PC-3 (cell line): ENCODE data around the gene ITPR3. TPM values are rescaled to one million over a fixed set of nuclear protein-coding genes. Genes with fewer than 3 reads are reported as not detected.

Source experiments
- ATAC-seq: fragments of 200-7000 bp; cut with Tn5 transposase; 2 replicates; pipeline ENCODE4 v1.9.1; 2020; ENCODE audit warnings: mild to moderate bottlenecking, moderate library complexity
- BruUV-seq: library from RNA; stranded (reverse); fragments of 400-500 nt; replicated peaks from 2 replicates; lab custom pipeline; 2021; lab: Mats Ljungman, UMichigan
- CTCF ChIA-PET: fragments of 300-600 bp; sonication (Branson Sonifier 250); formaldehyde crosslinking; loops from one replicate; lab custom pipeline; 2022; ENCODE audit warnings: antibody characterized with exemption; lab: Charles Lee
- POLR2A ChIA-PET: fragments of 300-600 bp; sonication (Branson Sonifier 250); formaldehyde crosslinking; loops from one replicate; lab custom pipeline; 2022; ENCODE audit warnings: antibody characterized with exemption; ENCODE audit not compliant: unreplicated experiment; lab: Charles Lee
- DNase-seq: peaks from one replicate; pipeline ENCODE4 v3.0.0-alpha.2; 2015
- H2AFZ ChIP-seq: fragments of 300-600 bp; sonication (generic); 2 replicates; pipeline ENCODE4 v1.6.0; 2016; ENCODE audit warnings: antibody characterized with exemption, low read length
- H3F3A ChIP-seq: fragments of 300-600 bp; sonication (generic); one replicate; pipeline ENCODE4 v1.6.0; 2017; ENCODE audit warnings: antibody characterized with exemption, low read length, control low read depth, mild to moderate bottlenecking; ENCODE audit not compliant: unreplicated experiment
- H3K27ac ChIP-seq: fragments of 300-600 bp; sonication (generic); 2 replicates; pipeline ENCODE4 v1.5.1; 2016; ENCODE audit warnings: mild to moderate bottlenecking, low read length
- H3K27me3 ChIP-seq: fragments of 300-600 bp; sonication (generic); 2 replicates; pipeline ENCODE4 v1.6.1; 2016; ENCODE audit warnings: low read length, mixed read lengths
- H3K36me3 ChIP-seq: fragments of 300-600 bp; sonication (generic); 2 replicates; pipeline ENCODE4 v1.6.1; 2016; ENCODE audit warnings: low read depth, mixed run types, low read length, mixed read lengths
- H3K4me1 ChIP-seq: fragments of 300-600 bp; sonication (generic); 2 replicates; pipeline ENCODE4 v1.5.1; 2016; ENCODE audit warnings: low read length; ENCODE audit not compliant: insufficient read depth
- H3K4me2 ChIP-seq: fragments of 300-600 bp; sonication (generic); 2 replicates; pipeline ENCODE4 v1.6.0; 2016; ENCODE audit warnings: low read length
- H3K4me3 ChIP-seq: fragments of 300-600 bp; sonication (generic); 2 replicates; pipeline ENCODE4 v1.5.1; 2016; ENCODE audit warnings: mild to moderate bottlenecking, low read length, mixed read lengths
- H3K79me2 ChIP-seq: fragments of 300-600 bp; sonication (generic); 2 replicates; pipeline ENCODE4 v1.6.1; 2017; ENCODE audit warnings: low read length, mixed read lengths
- H3K9ac ChIP-seq: fragments of 300-600 bp; sonication (generic); 2 replicates; pipeline ENCODE4 v1.6.0; 2016; ENCODE audit warnings: mild to moderate bottlenecking, low read length
- H3K9me2 ChIP-seq: fragments of 300-600 bp; sonication (generic); replicated peaks from 2 replicates; pipeline ENCODE4 v1.6.1; 2016; ENCODE audit warnings: mixed run types, low read length, mixed read lengths
- H3K9me3 ChIP-seq: fragments of 300-600 bp; sonication (generic); 2 replicates; pipeline ENCODE4 v1.6.1; 2016; ENCODE audit warnings: low read length, mixed read lengths
- H4K20me1 ChIP-seq: fragments of 300-600 bp; sonication (generic); 2 replicates; pipeline ENCODE4 v1.6.1; 2016; ENCODE audit warnings: low read length, mixed read lengths
- CTCF ChIP-seq: fragments of 300-600 bp; sonication (generic); conservative IDR thresholded peaks from 2 replicates; pipeline ENCODE4 v1.5.1; 2017; ENCODE audit warnings: antibody characterized with exemption, low read depth, mild to moderate bottlenecking, low read length
- EZH2 ChIP-seq: fragments of 300-600 bp; sonication (generic); IDR thresholded peaks from one replicate; pipeline ENCODE4 v1.6.1; 2017; ENCODE audit warnings: antibody characterized with exemption, mild to moderate bottlenecking, low read length; ENCODE audit not compliant: unreplicated experiment
- EZH2phosphoT487 ChIP-seq: fragments of 300-600 bp; sonication (generic); IDR thresholded peaks from 2 replicates; pipeline ENCODE4 v1.6.1; 2018; ENCODE audit warnings: mild to moderate bottlenecking, antibody characterized with exemption, low read length, borderline replicate concordance
- intact Hi-C: fragments of 100-400 bp; cut with micrococcal nuclease; formaldehyde crosslinking; loops from 2 replicates; pipeline ENCODE4 v1.9.0; 2023
- total RNA-seq: library from RNA; depleted of rRNA; stranded (reverse); fragments of >200 nt; gene quantifications from 2 replicates; pipeline ENCODE4 v1.2.3, GENCODE V29; 2014

Gene ITPR3
- total RNA-seq, 1 experiment from 2014 or later: 41.8 TPM

- no peak overlapping the region for H3K9ac ChIP-seq
- CTCF ChIA-PET: no interaction called here
- ATAC-seq: no peak; the same call in 1 of the 2 replicates
Observed at GRCh38 chr6:33719326-33719987, 98.3 kb downstream of the ITPR3 start.

GRCh38 chr6:33720998-33721397, 99.9 kb downstream of the ITPR3 start:
- POLR2A ChIA-PET: no interaction called here
- CTCF ChIA-PET: interaction anchor here (0.6 kb wide), 1 partner anchor 10 kb away, joined by 3 read pairs; the partner anchor contains the start of gene UQCC2
- H3K4me2 ChIP-seq: peak overlapping the region; percentile 56

More at GRCh38 chr6:33719326-33719987, 98.3 kb downstream of the ITPR3 start:
- Histone ChIP-seq H3K36me3 (no peaks in the 10 kb centered on the region), H3K4me1 (peaks cover 27% of the 10 kb centered on the region), H3K27me3 (peaks cover 16% of the 10 kb centered on the region), H3K4me2 (no peak overlapping the region), H3K27ac (no peak overlapping the region), H3F3A (no peaks in the 10 kb centered on the region), H3K4me3 (no peak overlapping the region), H2AFZ (no peak overlapping the region), H3K9me3 (no peaks in the 10 kb centered on the region), H3K79me2 (no peaks in the 10 kb centered on the region), H4K20me1 (no peaks in the 10 kb centered on the region), H3K9me2 (no peaks in the 10 kb centered on the region)
- POLR2A ChIA-PET: no interaction called here
- intact Hi-C loops: no loop called here
- TF ChIP-seq EZH2: no peak
- TF ChIP-seq CTCF: no peak
- TF ChIP-seq EZH2phosphoT487: no peak
- no peak for DNase-seq
- no TSS peak for BruUV-seq

More at GRCh38 chr6:33720998-33721397, 99.9 kb downstream of the ITPR3 start:
- no TSS peak for BruUV-seq
- H3K27me3 ChIP-seq: peaks cover 19% of the 10 kb centered on the region
- no peaks in the 10 kb centered on the region for H3F3A ChIP-seq
- peak overlapping the region; percentile 24 for H3K27ac ChIP-seq
- H3K9ac ChIP-seq: no peak overlapping the region
- DNase-seq: peak; percentile 81
- H3K9me3 ChIP-seq: no peaks in the 10 kb centered on the region
- no peak overlapping the region for H2AFZ ChIP-seq
- no peaks in the 10 kb centered on the region for H3K79me2 ChIP-seq
- TF ChIP-seq EZH2 (no peak), EZH2phosphoT487 (no peak), CTCF (no peak)
- no peaks in the 10 kb centered on the region for H4K20me1 ChIP-seq
- H3K4me3 ChIP-seq: no peak overlapping the region
- H3K9me2 ChIP-seq: no peaks in the 10 kb centered on the region
- intact Hi-C loops: no loop called here
- peak; percentile 84 for ATAC-seq
- peaks cover 27% of the 10 kb centered on the region for H3K4me1 ChIP-seq
- H3K36me3 ChIP-seq: no peaks in the 10 kb centered on the region
